Measurements from ENCODE around the gene ZNF490.
A peak's percentile ranks its signal among the peaks of the same experiment; 100 is the strongest.
"Not testable (repeated sequence)": the region's sequence is repeated elsewhere in the genome, so short reads cannot be mapped to it uniquely, and the experiment has no call there.

The ZNF490 gene

DNA sequence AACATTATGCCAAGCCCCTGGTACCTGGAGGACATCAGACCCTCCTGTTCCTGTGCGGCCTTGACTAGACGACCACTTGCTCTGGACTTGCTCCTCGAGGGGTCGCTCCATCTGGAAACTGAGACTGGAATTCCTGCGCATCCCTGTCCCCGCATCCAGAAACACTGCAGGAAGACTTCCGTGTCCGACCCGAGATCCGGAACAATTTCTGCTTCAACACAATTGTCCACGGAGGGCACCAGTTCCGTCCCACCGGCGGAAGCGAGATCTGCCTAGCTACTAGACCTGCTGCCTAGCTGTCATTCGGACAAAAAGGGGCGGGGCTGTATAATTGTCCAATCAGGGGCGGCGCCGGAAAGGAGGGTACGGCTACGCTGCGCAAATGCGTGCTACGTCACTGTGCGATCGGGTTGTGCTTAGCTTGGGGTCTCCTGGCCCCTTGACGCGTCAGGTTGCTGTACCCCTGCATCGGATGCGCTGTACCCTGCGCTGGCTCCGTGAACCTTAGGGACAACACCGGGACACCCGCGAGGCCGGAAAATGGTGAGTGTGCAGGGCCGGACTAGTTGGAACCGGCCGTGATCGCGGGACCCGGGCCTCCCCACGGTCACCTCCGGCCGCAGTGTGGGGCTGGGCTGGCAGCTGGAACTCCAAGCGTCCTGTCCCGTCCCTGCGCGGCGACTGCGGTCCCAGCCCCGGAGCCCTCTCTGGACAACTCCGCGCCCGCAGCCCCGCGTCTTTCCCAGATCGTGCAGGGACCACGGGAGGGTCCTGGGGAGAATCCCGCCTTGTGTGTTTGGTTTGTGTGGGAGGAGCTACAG lies at the start of gene ZNF490, which contains the start of gene ZNF791:
Gene ZNF490, minus strand, starts transcription at position 274 of the 821 bp plus-strand sequence. Its CDS starts 133 bp downstream, at position 141.
Gene ZNF791, plus strand, starts transcription at position 381 of the 821 bp plus-strand sequence. Its CDS starts 160 bp downstream, at position 541.
- FAIRE-seq = peak; percentile 98

DNA sequence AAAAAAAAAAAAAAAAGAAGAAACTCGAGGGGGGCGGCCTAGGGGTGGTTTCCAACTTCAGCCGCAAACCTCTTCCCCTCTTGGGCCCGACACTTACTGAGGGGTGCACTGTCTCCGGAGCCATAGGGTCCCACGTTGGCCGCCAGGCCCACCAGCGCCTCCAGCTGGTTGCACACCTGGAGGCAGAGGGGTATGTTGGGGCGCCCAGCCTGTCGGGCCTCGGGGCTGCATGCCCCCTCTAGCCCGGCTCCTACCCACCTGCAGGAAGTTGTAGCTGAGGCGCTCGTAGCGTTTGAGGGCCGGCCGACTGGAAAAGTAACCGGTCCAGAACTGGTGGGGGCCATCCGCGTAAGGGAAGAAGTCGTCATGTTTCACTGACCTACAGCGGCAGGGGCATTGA lies 47.4 kb upstream of the ZNF490 start:
- FAIRE-seq (no peak), DNase-seq (ENCODE audit: insufficient read length, low spot score) (no peak)

More for the DNA sequence above, at the start of gene ZNF490, which contains the start of gene ZNF791:
- DNase-seq (ENCODE audit: insufficient read length, low spot score) = peak; percentile 99

DNA sequence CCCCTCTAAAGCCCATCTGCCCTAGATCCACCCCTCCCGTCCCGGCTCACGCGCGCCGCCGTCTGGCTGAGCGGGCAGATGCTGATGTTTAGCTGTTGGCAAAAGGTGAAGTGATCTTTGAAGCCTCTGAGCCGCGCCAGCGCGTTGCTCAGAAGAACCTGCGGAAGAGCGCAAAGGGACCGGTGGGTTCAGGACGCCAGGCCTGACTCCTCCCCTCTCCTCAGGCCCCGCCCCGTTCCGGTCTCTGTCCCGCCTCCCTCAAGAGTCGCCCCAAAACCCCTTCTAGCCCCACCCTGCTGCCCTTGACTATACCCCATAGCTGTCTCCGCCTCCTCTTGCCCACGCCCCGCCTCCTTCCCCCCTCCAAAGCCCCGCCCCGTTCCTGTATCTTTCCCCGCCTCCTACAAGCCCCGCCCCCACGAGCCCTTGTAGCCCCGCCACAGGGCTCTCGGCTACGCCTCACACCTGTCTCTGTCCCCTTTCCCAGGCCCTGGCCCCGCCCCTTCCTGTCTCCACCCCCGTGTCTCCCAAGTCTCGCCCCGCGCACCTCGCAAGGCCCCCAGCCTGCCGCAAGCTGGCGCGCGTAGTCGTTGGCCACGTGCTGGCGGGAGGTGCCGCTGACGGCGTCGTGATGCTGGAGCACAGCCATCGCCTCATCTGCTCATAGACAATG lies 46.4 kb upstream of the ZNF490 start:
- FAIRE-seq (no peak), DNase-seq (ENCODE audit: insufficient read length, low spot score) (no peak)

DNA sequence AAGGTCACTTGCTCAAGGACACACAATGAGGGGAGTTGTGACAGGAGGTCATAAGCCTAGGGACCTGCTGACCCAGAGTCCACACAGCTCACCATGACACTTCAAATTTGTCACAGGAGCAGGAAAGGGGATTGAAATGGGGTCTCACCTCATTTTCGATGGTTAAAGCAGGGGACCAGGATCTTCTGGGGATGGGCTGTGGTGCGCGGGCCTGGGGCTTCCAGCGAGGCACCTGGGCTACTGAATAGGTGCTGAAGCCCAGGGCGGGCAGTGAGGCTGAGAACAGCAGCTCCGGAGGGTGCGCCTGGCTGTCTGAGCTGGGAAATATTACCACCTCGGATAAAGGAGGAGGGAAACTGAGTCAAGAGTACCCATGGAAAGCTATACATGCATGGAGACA lies 44.9 kb upstream of the ZNF490 start:
- DNase-seq (ENCODE audit: insufficient read length, low spot score) (no peak), FAIRE-seq (no peak)

DNA sequence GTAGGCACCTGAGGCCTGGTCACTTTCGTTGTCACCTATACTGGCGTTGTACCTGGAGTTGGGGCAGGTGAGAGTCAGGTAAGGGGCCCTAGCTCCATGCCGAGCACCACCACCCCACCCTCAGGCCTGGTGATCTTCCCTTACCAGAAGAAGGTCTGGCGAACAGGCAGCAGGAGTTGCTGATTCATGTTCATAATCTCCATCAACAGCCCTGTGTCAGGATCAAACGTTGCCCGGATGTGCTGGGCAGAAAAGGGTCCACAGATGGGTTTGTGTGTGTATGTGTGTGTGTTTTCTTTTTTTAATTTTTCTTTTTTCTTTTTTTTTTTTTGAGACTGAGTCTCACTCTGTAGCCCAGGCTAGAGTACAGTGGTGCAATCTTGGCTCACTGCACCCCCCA lies 41.6 kb upstream of the ZNF490 start:
- no peak for FAIRE-seq
- DNase-seq (ENCODE audit: insufficient read length, low spot score) = no peak

DNA sequence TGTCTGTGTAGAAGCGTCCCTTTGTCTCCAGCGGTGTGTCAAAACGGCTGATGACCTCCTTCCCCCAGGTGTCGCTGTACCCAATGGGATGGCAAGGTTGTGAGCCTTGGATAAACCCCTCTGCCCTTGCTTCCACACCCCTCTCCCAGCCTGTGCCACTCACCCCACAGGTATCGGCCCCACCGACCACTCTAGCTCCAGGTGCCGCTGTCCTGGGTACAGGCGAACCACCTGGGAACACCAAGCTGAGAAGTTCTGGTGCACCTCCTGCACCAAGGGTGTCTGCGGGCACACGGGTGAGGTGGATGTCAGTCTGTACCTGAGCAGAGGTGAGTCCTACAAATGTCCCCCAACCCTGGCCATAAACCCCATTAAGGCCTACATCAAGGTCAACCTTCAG lies 39.3 kb upstream of the ZNF490 start:
- FAIRE-seq = no peak
- no peak for DNase-seq (ENCODE audit: insufficient read length, low spot score)

DNA sequence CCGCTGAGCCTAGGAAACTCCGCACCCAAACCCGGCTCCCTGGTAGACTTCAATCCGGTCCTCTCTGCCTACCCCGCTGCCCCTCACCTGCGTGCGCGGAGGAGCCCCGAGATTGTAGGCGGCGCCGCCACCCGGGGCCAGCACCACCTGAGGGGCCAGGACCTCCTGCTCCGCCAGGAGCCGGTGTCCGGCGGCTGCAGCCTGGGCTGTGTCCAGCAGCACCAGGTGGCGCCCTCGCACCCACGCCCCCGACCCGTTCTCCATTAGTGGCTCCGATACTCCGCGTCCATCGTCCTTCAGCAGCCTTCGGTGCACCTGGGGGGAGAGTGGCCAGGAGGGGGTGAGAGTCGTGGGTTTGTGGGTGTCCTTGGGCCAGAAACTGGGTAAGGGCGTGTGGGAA lies 37.5 kb upstream of the ZNF490 start:
- DNase-seq (ENCODE audit: insufficient read length, low spot score) (no peak), FAIRE-seq (no peak)

DNA sequence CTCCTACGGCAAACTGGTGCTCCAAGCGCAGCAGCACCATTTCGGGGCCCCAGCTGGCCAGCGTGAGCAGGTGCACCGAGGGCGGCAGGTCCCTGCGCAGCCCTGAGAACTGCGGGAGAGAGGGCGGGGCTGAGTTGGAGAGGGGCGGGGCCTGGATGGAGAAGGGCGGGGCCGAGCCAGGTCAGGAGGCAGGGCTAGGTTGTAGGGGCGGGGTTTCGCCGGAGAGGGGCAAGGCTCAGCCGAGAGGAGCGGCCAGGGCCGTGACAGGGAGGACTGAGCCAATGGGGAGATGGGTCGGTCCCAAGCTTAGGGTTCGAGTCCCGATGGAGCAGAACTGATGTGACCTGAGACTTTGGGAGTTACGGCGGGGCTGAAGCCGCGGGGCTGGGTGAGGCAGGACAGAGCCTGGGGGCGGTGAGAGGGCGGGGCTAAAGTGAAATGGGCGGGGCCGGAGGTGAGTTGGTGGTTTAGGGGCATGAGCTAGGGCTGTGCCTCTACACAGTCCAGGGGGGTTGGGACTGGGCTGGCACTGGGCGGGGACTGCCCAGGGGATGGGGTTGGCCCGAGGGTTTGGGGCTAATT lies 37.0 kb upstream of the ZNF490 start:
- FAIRE-seq = no peak
- DNase-seq (ENCODE audit: insufficient read length, low spot score) = no peak

DNA sequence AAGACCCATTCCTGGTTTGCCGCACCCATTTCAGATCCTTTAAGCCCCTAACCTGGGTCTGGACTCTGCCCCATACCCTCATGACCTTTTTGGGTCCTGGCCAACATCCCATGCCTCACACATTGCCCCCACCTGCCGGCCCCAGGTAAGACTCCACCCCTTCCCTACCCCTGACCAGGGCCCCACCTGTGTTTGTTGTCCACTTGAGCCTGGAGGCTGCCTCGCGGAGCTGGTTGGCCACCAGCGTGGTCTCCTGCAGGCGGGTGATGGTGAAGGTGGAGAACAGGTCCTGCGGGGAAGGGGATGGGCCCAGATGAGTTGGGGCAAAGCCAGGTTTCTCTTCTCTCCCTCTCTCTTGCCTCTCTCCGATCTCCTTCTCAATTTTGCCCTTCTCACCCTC lies 36.4 kb upstream of the ZNF490 start:
- DNase-seq (ENCODE audit: insufficient read length, low spot score) (no peak), FAIRE-seq (no peak)

DNA sequence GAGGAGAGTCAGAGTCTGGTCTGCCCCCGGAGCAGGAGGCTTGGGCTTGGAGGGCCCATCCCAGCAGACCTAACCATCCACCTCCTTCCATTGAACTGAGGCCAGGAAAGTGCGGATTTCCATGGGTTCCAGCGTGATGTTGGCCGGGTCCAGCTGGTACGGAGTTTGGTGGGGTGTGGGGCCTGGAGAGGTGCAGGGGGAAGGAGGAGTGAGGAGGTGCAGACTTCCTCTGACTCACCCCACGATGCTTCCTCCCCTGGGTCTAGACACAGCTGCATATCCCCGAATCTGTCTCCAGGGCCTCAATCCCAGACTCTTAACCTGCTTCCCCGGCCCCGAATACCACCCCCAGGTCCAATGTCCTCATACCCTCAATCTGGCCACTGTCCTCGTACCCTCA lies 35.9 kb upstream of the ZNF490 start:
- DNase-seq (ENCODE audit: insufficient read length, low spot score) (no peak), FAIRE-seq (no peak)

DNA sequence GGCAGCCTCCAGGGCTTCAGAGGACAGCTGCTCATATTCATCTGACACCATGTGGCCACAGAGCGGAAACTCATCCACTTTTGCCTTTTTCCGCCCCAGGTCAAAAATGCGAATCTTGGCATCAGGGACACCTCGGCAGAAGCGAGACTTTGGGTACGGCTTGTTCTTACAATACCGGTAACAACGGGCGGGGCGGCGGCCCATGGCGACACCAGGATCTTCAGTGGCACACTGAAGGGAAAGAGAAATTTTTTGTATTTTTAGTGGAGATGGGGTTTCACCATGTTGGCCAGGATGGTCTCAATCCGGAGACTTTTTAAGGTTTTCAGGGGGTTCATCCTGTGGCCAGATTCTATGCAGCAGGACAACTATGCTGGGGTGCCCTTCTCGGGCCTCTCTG lies 33.1 kb upstream of the ZNF490 start:
- not testable (repeated sequence) for FAIRE-seq; DNase-seq (ENCODE audit: insufficient read length, low spot score)

DNA sequence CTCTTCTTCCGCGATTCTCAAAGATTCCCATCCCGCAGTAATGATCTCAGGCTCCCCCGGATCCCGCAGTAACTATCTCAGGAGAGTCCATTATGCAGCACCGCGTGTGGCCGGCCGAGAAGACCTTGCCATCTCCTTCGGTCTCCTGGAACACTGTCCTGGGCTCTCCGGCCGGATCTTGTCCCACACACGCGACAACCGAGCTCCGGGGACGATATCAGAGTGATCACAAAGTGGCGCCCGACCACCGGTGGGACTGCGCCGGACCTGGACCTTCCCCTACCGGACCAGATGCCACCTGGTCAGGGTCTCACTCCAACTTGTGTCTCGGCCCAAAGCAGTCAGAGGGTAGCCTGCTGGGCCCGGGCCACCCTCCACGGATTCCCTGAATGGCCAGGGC lies 31.9 kb upstream of the ZNF490 start:
- DNase-seq (ENCODE audit: insufficient read length, low spot score) (no peak), FAIRE-seq (no peak)

DNA sequence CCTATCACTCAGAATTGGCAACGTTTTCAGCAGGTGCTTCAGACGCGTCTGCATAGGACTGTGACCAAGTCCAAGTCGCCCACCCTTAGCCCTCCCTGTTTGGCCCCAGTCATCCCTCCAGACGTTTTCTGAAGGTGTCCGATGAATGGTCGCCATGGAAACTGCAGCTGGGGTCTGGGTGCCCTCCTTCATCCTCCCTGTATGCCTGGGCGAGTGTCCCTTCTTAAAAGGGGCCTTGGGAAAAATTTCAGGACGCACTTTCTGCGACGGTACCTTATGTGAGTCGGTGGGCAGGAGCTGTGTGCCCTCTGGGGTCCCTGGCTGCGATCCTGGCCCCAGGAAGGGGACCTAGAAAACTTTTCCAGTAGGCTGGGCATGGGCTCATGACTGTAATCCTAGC lies 30.8 kb upstream of the ZNF490 start:
- FAIRE-seq (no peak), DNase-seq (ENCODE audit: insufficient read length, low spot score) (no peak)

DNA sequence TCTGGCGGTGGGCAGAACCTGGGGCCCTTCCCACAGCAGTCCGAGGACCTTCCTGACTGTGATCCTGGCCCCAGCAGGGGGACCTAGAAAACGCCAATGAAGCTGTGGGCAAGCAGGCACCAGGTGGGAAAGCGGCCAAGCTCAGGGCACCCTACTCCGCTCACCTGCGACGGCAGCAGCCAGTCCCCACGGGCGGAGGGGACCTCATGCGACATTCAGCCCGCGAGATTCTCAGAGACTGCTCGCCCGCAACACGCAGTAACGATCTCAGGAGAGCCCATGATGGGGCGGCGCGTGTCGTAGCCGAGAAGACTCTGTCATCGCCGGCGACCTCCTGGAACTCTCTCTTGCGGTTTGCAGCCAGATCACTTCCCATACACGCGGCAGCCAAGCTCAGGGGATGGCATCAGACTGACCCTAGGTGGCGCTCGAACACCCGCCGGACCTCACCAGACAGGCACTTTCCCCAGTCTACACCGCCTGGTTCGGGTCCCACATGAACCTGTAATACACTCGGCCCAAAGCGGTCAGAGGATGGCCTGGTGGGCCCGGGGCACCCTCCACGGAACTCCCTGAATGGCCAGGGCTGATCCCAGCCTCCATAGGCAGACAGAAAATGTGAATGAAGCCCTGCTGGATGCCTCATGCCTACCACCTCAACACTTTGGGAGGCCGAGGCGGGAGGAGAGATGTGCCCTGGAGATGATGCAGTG lies 29.4 kb upstream of the ZNF490 start:
- FAIRE-seq = peak; percentile 69
- peak; percentile 70 for DNase-seq (ENCODE audit: insufficient read length, low spot score)

DNA sequence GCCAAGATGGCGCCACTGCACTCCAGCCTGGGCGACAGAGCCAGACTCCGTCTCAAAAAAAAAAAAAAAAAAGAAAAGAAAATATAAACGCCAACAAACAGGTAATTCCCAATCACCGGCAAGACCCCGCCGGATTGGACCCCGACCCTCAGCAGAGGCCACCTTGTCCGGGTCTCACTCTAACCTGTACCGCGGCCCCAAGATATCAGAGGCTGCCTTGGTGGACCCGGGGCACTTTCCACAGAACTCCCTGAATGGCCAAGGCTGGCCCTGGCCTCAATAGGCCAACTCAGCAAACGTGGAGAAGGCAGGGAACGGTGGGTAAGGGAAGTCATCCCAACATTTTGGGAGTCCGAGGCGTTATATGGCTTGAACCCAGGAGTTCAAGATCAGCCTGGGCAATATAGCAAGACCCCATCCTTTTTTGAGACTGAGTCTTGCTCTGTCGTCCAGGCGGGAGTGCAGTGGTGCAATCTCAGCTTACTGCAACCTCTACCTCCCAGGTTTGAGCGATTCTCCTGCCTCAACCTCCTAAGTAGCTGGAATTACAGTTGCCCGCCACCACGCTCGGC lies 28.1 kb upstream of the ZNF490 start:
- no peak for FAIRE-seq

DNA sequence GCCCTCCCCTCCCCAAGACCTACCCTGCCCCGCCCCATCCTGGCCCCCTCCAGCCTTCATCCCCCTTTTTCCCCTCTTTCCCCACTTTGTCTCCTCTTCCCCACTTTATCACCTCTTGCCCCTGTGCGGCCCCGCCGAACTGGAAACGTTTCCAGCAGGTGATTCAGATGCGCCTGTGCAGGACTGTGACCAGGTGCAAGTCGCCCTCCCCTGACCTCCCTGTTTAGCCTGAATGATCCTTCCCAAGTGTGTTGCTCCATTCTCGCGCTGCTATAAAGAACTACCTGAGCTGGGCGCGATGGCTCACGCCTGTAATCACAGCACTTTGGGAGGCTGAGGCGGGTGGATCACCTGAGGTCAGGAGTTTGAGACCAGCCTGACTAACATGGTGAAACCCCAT lies 26.0 kb upstream of the ZNF490 start:
- DNase-seq (ENCODE audit: insufficient read length, low spot score) = no peak
- no peak for FAIRE-seq

More for the DNA sequence above, 28.1 kb upstream of the ZNF490 start:
- no peak for DNase-seq (ENCODE audit: insufficient read length, low spot score)

DNA sequence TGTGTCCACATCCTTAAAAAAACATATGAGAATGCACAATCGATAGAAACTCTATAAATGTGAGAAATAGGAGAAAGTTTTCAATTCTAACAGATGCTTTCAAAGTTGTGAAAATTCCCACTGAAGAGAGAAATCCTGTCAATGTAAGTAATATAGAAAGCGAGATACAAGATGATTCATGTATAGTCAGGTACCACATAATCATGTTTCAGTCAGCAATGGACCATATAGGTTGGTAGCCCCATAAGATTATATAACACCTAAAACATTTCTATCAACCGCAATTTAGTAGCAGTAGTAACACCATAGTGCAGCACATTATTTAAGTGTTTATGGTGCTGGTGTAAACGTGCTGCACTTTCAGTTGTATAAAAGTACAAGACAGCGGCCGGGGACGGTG lies 18.6 kb upstream of the ZNF490 start:
- DNase-seq (ENCODE audit: insufficient read length, low spot score) (no peak), FAIRE-seq (no peak)

DNA sequence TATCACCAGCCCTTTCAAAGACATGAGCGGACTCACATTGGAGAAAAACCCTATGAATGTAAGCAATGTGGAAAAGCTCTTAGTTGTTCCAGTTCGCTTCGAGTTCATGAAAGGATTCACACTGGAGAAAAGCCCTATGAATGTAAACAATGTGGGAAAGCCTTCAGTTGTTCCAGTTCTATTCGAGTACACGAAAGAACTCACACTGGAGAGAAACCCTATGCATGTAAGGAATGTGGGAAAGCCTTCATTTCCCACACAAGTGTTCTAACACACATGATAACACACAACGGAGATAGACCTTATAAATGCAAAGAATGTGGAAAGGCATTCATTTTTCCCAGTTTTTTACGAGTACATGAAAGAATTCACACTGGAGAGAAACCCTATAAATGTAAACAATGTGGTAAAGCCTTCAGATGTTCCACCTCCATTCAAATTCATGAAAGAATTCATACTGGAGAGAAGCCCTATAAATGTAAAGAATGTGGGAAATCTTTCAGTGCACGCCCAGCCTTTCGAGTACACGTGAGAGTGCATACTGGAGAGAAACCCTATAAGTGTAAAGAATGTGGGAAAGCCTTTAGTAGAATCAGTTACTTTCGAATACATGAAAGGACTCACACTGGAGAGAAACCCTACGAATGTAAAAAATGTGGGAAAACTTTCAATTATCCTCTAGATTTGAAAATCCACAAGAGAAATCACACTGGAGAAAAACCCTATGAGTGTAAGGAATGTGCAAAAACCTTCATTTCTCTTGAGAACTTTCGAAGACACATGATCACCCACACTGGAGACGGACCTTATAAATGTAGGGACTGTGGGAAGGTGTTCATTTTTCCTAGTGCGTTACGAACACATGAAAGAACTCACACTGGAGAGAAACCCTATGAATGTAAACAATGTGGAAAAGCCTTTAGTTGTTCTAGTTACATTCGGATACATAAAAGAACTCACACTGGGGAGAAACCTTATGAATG lies 17.7 kb upstream of the ZNF490 start:
- no peak for FAIRE-seq
- DNase-seq (ENCODE audit: insufficient read length, low spot score) = no peak

DNA sequence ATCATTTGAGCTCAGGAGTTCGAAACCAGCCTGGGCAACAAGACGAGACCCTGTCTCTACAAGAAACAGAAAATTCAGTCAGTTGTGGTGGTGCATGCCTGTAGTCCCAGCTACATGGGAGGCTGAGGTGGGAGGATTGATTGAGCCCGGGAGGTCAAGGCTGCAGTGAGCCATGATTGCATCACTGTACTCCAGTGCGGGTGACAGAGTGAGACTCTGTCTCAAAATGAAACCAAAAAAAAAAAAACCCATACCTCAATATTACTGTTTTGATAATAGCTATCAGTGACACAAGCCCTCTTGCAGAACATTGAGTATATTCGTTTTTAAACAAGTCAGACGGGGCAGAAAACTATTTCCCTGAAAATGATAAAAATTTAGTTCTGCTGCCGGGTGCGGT lies 16.3 kb upstream of the ZNF490 start:
- DNase-seq (ENCODE audit: insufficient read length, low spot score) (no peak), FAIRE-seq (no peak)

All from HTR-8/SVneo (cell line).